Mesodermal cell (in vitro differentiated cells): ENCODE measurements around the gene ARHGEF16.

Experiments used
- H3K27ac ChIP-seq: 2 replicates; pipeline ENCODE4 v1.7.0; 2013; ENCODE audit warnings: mild to moderate bottlenecking, low read depth, low read length, moderate library complexity; ENCODE audit not compliant: severe bottlenecking
- H3K36me3 ChIP-seq: 2 replicates; pipeline ENCODE4 v1.7.1; 2013; ENCODE audit warnings: mild to moderate bottlenecking, low read length, moderate library complexity; ENCODE audit not compliant: control insufficient read depth, insufficient read depth
- H3K4me1 ChIP-seq: one replicate; pipeline ENCODE4 v1.7.1; 2013; ENCODE audit warnings: mild to moderate bottlenecking, low read length; ENCODE audit not compliant: insufficient read depth, control insufficient read depth, poor library complexity, severe bottlenecking
- H3K4me3 ChIP-seq: 2 replicates; pipeline ENCODE4 v1.7.0; 2013; ENCODE audit warnings: low read length, control low read depth, mild to moderate bottlenecking; ENCODE audit not compliant: insufficient read depth, poor library complexity, severe bottlenecking; ENCODE audit errors: extremely low read depth
- H3K9me3 ChIP-seq: 2 replicates; pipeline ENCODE4 v1.7.1; 2013; ENCODE audit warnings: mild to moderate bottlenecking, low read length, moderate library complexity; ENCODE audit not compliant: control insufficient read depth
- WGBS, 2 experiments: methylation state at CpG; one replicate each; pipeline ENCODE4 v1.1.5; 2013; ENCODE audit warnings: missing lambda C conversion rate in 2 of 2; ENCODE audit not compliant: insufficient coverage in 2 of 2; 5-methylcytosine and 5-hydroxymethylcytosine counted together

The ARHGEF16 gene

GRCh38 chr1:3431266-3431665 lies 23.2 kb upstream of the ARHGEF16 start:
- Histone ChIP-seq H3K36me3 (no peaks in the 10 kb centered on the region), H3K9me3 (no peaks in the 10 kb centered on the region), H3K4me3 (no peak overlapping the region), H3K4me1 (no peaks in the 10 kb centered on the region), H3K27ac (no peak overlapping the region)
- WGBS, 2 experiments = 46 to 56% methylated on average over 10 of the region's 12 CpGs

- WGBS, 2 experiments = 84 to 87% methylated on average over 14 of the region's 17 CpGs
- Histone ChIP-seq H3K36me3 (no peaks in the 10 kb centered on the region), H3K27ac (no peak overlapping the region)
Observed at GRCh38 chr1:3431686-3432085, 22.8 kb upstream of the ARHGEF16 start.

GRCh38 chr1:3432306-3432705 lies 22.2 kb upstream of the ARHGEF16 start:
- Histone ChIP-seq H3K36me3 (no peaks in the 10 kb centered on the region), H3K27ac (no peak overlapping the region)
- 81 to 88% methylated on average over 10 to 15 of the region's 15 CpGs for WGBS, 2 experiments

More at GRCh38 chr1:3431686-3432085, 22.8 kb upstream of the ARHGEF16 start:
- Histone ChIP-seq H3K9me3 (no peaks in the 10 kb centered on the region), H3K4me3 (no peak overlapping the region), H3K4me1 (no peaks in the 10 kb centered on the region)

GRCh38 chr1:3433076-3433475 lies 21.4 kb upstream of the ARHGEF16 start:
- Histone ChIP-seq H3K36me3 (no peaks in the 10 kb centered on the region), H3K27ac (no peak overlapping the region), H3K4me3 (no peak overlapping the region), H3K4me1 (no peaks in the 10 kb centered on the region), H3K9me3 (no peaks in the 10 kb centered on the region)
- whole genome bisulfite sequencing, 2 experiments = 89 to 95% methylated on average over 10 to 14 of the region's 14 CpGs

More at GRCh38 chr1:3432306-3432705, 22.2 kb upstream of the ARHGEF16 start:
- Histone ChIP-seq H3K4me3 (no peak overlapping the region), H3K9me3 (no peaks in the 10 kb centered on the region), H3K4me1 (no peaks in the 10 kb centered on the region)

- no peak overlapping the region for H3K4me3 ChIP-seq
- no peaks in the 10 kb centered on the region for H3K4me1 ChIP-seq
- no peaks in the 10 kb centered on the region for H3K36me3 ChIP-seq
- no peak overlapping the region for H3K27ac ChIP-seq
- H3K9me3 ChIP-seq = no peaks in the 10 kb centered on the region
- 93 to 94% methylated on average over 21 of the region's 31 CpGs for WGBS, 2 experiments
Observed at GRCh38 chr1:3433596-3434320, 20.7 kb upstream of the ARHGEF16 start.

- no peaks in the 10 kb centered on the region for H3K4me1 ChIP-seq
- no peak overlapping the region for H3K4me3 ChIP-seq
- no peaks in the 10 kb centered on the region for H3K36me3 ChIP-seq
- H3K27ac ChIP-seq = no peak overlapping the region
- no peaks in the 10 kb centered on the region for H3K9me3 ChIP-seq
- 90 to 93% methylated on average over 32 to 39 of the region's 40 CpGs for WGBS, 2 experiments
Observed at GRCh38 chr1:3434406-3435110, 19.9 kb upstream of the ARHGEF16 start.

GRCh38 chr1:3435666-3436065 lies 18.8 kb upstream of the ARHGEF16 start:
- no peak overlapping the region for H3K4me3 ChIP-seq
- 90 to 92% methylated on average over 20 of the region's 21 CpGs for WGBS, 2 experiments

GRCh38 chr1:3436451-3436850 lies 18.0 kb upstream of the ARHGEF16 start:
- no peaks in the 10 kb centered on the region for H3K36me3 ChIP-seq
- H3K27ac ChIP-seq = no peak overlapping the region
- WGBS, 2 experiments = 90 to 96% methylated on average over 11 of the region's 11 CpGs
- no peak overlapping the region for H3K4me3 ChIP-seq
- no peaks in the 10 kb centered on the region for H3K4me1 ChIP-seq
- no peaks in the 10 kb centered on the region for H3K9me3 ChIP-seq

More at GRCh38 chr1:3435666-3436065, 18.8 kb upstream of the ARHGEF16 start:
- no peaks in the 10 kb centered on the region for H3K36me3 ChIP-seq
- H3K27ac ChIP-seq = no peak overlapping the region
- no peaks in the 10 kb centered on the region for H3K4me1 ChIP-seq
- H3K9me3 ChIP-seq = no peaks in the 10 kb centered on the region

- Histone ChIP-seq H3K27ac (no peak overlapping the region), H3K36me3 (no peaks in the 10 kb centered on the region), H3K4me3 (no peak overlapping the region), H3K9me3 (no peaks in the 10 kb centered on the region), H3K4me1 (no peaks in the 10 kb centered on the region)
- 88 to 95% methylated on average over 7 to 13 of the region's 14 CpGs for WGBS, 2 experiments
Observed at GRCh38 chr1:3436901-3437300, 17.6 kb upstream of the ARHGEF16 start.

GRCh38 chr1:3438661-3439180 lies 15.7 kb upstream of the ARHGEF16 start:
- no peaks in the 10 kb centered on the region for H3K36me3 ChIP-seq
- no peaks in the 10 kb centered on the region for H3K9me3 ChIP-seq
- H3K4me1 ChIP-seq = no peaks in the 10 kb centered on the region
- WGBS, 2 experiments = 76 to 100% methylated on average over 1 to 3 of the region's 9 CpGs
- no peak overlapping the region for H3K27ac ChIP-seq
- H3K4me3 ChIP-seq = no peak overlapping the region
